B cell (primary cell): ENCODE data around the gene LRRC14B. TPM values are rescaled to one million over a fixed set of nuclear protein-coding genes. Genes with fewer than 3 reads are reported as not detected.

Experiments
- ATAC-seq: fragments of 200-7000 bp; cut with Tn5 transposase; one replicate; pipeline ENCODE4 v1.10.0; 2021; ENCODE audit warnings: low read depth, mild to moderate bottlenecking, moderate number of reproducible peaks, moderate library complexity
- CTCF ChIA-PET: fragments of 350-600 bp; sonication (Branson Sonifier 250); formaldehyde crosslinking; loops from one replicate; lab custom pipeline; 2021; ENCODE audit warnings: antibody characterized with exemption, inconsistent platforms; lab: Charles Lee
- POLR2A ChIA-PET: fragments of 350-600 bp; sonication (Branson Sonifier 250); formaldehyde crosslinking; loops from one replicate; lab custom pipeline; 2021; ENCODE audit warnings: antibody characterized with exemption; lab: Charles Lee
- DNase-seq: peaks from one replicate; pipeline ENCODE4 v3.0.0; 2013
- H2AFZ ChIP-seq: 2 replicates; pipeline ENCODE4 v1.6.1; 2012; ENCODE audit warnings: mild to moderate bottlenecking, low read depth, low read length; ENCODE audit not compliant: insufficient read depth, poor library complexity, severe bottlenecking
- H3K27ac ChIP-seq, 2 donors: 1 replicate in 1 of 2; 2 replicates in 1 of 2; pipeline ENCODE4 v1.5.1; 2012 to 2013; ENCODE audit warnings: low read length in 2 of 2, mild to moderate bottlenecking in 2 of 2, moderate library complexity in 1 of 2
- H3K27me3 ChIP-seq, 4 experiments: fragments of 200-600 bp in 1 of 4; sonication (generic) in 1 of 4; replicated peaks in 1 of 4; 1 replicate in 2 of 4; 2 replicates in 2 of 4; pipeline versions ENCODE4 v1.6.1 to v1.7.0; 2013 to 2016; ENCODE audit warnings: low read length in 3 of 4, mild to moderate bottlenecking in 2 of 4, mixed read lengths in 1 of 4, moderate library complexity in 1 of 4; ENCODE audit not compliant: insufficient read depth in 4 of 4, control insufficient read depth in 3 of 4; ENCODE audit errors: control extremely low read depth in 1 of 4
- H3K36me3 ChIP-seq, 2 experiments: replicated peaks in 1 of 2; 1 replicate in 1 of 2; 2 replicates in 1 of 2; pipeline versions ENCODE4 v1.6.1 to v1.7.1; 2013; ENCODE audit warnings: low read length in 1 of 2; ENCODE audit not compliant: insufficient read depth in 2 of 2, control insufficient read depth in 1 of 2; ENCODE audit errors: control extremely low read depth in 1 of 2, extremely low read depth in 1 of 2
- H3K4me1 ChIP-seq, 2 donors: fragments of 200-600 bp in 1 of 2; sonication (generic) in 1 of 2; 1 replicate in 1 of 2; 2 replicates in 1 of 2; pipeline versions ENCODE4 v1.5.1 to v1.6.1; 2013 to 2017; ENCODE audit warnings: low read length in 2 of 2; ENCODE audit not compliant: control insufficient read depth in 2 of 2, insufficient read depth in 2 of 2
- H3K4me2 ChIP-seq: replicated peaks from 2 replicates; pipeline ENCODE3; 2012; ENCODE audit warnings: mild to moderate bottlenecking, low read depth, low read length; ENCODE audit not compliant: poor library complexity, severe bottlenecking
- H3K4me3 ChIP-seq, 5 experiments: fragments of 200-600 bp in 1 of 5; sonication (generic) in 1 of 5; 1 replicate in 3 of 5; 2 replicates in 2 of 5; pipeline versions ENCODE4 v1.5.1 to v1.7.0; 2011 to 2016; ENCODE audit warnings: low read length in 4 of 5, mild to moderate bottlenecking in 4 of 5, low read depth in 2 of 5, control low read depth in 1 of 5, moderate library complexity in 1 of 5; ENCODE audit not compliant: insufficient read depth in 1 of 5; ENCODE audit errors: control extremely low read depth in 1 of 5, extremely low read depth in 1 of 5
- H3K79me2 ChIP-seq: fragments of 200-600 bp; sonication (generic); one replicate; pipeline ENCODE4 v1.6.0; 2016; ENCODE audit warnings: low read length; ENCODE audit not compliant: control insufficient read depth, insufficient read depth
- H3K9ac ChIP-seq: fragments of 200-600 bp; sonication (generic); 2 replicates; pipeline ENCODE4 v1.6.1; 2017; ENCODE audit warnings: mild to moderate bottlenecking, low read length, moderate library complexity
- H3K9me3 ChIP-seq, 3 donors: one replicate each; pipeline versions ENCODE4 v1.6.1 to v1.7.1; 2013; ENCODE audit warnings: low read length in 2 of 3; ENCODE audit not compliant: control insufficient read depth in 2 of 3, insufficient read depth in 1 of 3; ENCODE audit errors: control extremely low read depth in 1 of 3
- H4K20me1 ChIP-seq: 2 replicates; pipeline ENCODE4 v1.6.0; 2012; ENCODE audit warnings: mild to moderate bottlenecking, low read length; ENCODE audit not compliant: insufficient read depth, control insufficient read depth, poor library complexity, severe bottlenecking
- H3K27ac Mint-ChIP-seq: one replicate; pipeline ENCODE4 v1.8.0; 2021; ENCODE audit warnings: mixed read lengths
- H3K27me3 Mint-ChIP-seq: one replicate; pipeline ENCODE4 v1.8.0; 2021; ENCODE audit warnings: mixed read lengths
- H3K4me1 Mint-ChIP-seq: one replicate; pipeline ENCODE4 v1.8.0; 2021; ENCODE audit warnings: mixed read lengths
- H3K4me3 Mint-ChIP-seq: one replicate; pipeline ENCODE4 v1.8.0; 2021; ENCODE audit warnings: mixed read lengths
- H3K9me3 Mint-ChIP-seq: one replicate; pipeline ENCODE4 v1.8.0; 2022; ENCODE audit warnings: mixed read lengths; ENCODE audit not compliant: insufficient read depth
- EZH2 ChIP-seq: IDR thresholded peaks from 2 replicates; pipeline ENCODE4 v1.6.1; 2012; ENCODE audit warnings: borderline replicate concordance, low read depth, mild to moderate bottlenecking, moderate library complexity, low read length; ENCODE audit not compliant: insufficient read depth, poor library complexity, severe bottlenecking
- WGBS: methylation state at CpG from one replicate; pipeline ENCODE4 v1.1.5; 2013; ENCODE audit warnings: missing lambda C conversion rate; ENCODE audit not compliant: insufficient coverage; 5-methylcytosine and 5-hydroxymethylcytosine counted together
- intact Hi-C: fragments of 100-400 bp; cut with micrococcal nuclease; formaldehyde crosslinking; loops from one replicate; pipeline ENCODE4 v1.10.0; 2022
- polyA plus RNA-seq: library from polyadenylated mRNA; depleted of rRNA; stranded (reverse); fragments of >200 nt; gene quantifications from 2 replicates; pipeline ENCODE4 v1.2.3, GENCODE V29; 2012
- total RNA-seq, 2 donors: library from RNA; stranded (reverse); fragments of 120-200 nt in 1 of 2; gene quantifications; 1 replicate in 1 of 2; 2 replicates in 1 of 2; pipeline versions ENCODE4 v1.2.3 to v1.2.4, GENCODE V29; 2013 to 2022
- TF ChIP-seq, protein P1 (sequence below): fragments of 200-600 bp; IDR thresholded peaks from one replicate; pipeline ENCODE4 v1.8.0; 2022; ENCODE audit warnings: antibody characterized with exemption, mild to moderate bottlenecking

The LRRC14B gene
- total and polyA plus RNA-seq, 2 donors (not counting 1 experiment from before 2014, with no cell fraction given) = 0.06 TPM; not detected in 1

DNA sequence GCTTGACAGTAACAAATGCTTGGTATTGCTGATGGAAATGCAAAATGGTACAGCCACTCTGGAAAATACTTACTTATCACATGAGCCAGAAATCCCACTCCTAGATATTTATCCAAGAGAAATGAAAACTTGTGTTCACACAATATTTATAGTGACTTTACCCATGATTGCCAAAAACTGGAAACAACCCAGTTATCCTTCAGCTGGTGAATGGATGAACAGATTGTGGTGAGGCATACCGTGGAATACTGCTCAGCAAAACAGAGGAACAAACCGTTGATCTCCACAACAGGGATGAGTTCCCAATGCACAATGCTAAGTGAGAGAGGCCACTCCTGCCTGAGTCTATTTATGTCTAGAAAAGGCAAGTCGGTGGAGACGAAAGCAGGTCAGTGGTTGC is 40.5 kb upstream of the LRRC14B start:
- DNase-seq (no peak), ATAC-seq (no peak)
- Mint-ChIP-seq H3K4me3 (no peak overlapping the region), H3K9me3 (peaks cover 9% of the 10 kb centered on the region), H3K4me1 (no peaks in the 10 kb centered on the region), H3K27ac (no peak overlapping the region), H3K27me3 (no peaks in the 10 kb centered on the region)
- Histone ChIP-seq H3K27me3 (no peaks in the 10 kb centered on the region), H2AFZ (no peak overlapping the region), H3K79me2 (no peaks in the 10 kb centered on the region), H4K20me1 (no peaks in the 10 kb centered on the region), H3K27ac (no peak overlapping the region), H3K4me3 (no peak overlapping the region), H3K9ac (no peak overlapping the region), H3K9me3 (peaks cover 1 to 20% (median 16%) of the 10 kb centered on the region in 3 donors), H3K4me1 (no peaks in the 10 kb centered on the region), H3K4me2 (no peak overlapping the region), H3K36me3 (no peaks in the 10 kb centered on the region)
- intact Hi-C loops = no loop called here
- WGBS = 86% methylated on average over 2 of the region's 4 CpGs
- ChIA-PET CTCF (no interaction called here), POLR2A (no interaction called here)
- TF ChIP-seq, protein P1, sequence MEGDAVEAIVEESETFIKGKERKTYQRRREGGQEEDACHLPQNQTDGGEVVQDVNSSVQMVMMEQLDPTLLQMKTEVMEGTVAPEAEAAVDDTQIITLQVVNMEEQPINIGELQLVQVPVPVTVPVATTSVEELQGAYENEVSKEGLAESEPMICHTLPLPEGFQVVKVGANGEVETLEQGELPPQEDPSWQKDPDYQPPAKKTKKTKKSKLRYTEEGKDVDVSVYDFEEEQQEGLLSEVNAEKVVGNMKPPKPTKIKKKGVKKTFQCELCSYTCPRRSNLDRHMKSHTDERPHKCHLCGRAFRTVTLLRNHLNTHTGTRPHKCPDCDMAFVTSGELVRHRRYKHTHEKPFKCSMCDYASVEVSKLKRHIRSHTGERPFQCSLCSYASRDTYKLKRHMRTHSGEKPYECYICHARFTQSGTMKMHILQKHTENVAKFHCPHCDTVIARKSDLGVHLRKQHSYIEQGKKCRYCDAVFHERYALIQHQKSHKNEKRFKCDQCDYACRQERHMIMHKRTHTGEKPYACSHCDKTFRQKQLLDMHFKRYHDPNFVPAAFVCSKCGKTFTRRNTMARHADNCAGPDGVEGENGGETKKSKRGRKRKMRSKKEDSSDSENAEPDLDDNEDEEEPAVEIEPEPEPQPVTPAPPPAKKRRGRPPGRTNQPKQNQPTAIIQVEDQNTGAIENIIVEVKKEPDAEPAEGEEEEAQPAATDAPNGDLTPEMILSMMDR = no peak
- no peak for TF ChIP-seq EZH2

- Histone ChIP-seq H2AFZ (no peak overlapping the region), H3K27me3 (no peaks in the 10 kb centered on the region), H3K79me2 (no peaks in the 10 kb centered on the region), H3K4me2 (no peak overlapping the region), H3K9ac (no peak overlapping the region), H3K27ac (no peak overlapping the region), H3K4me1 (no peaks in the 10 kb centered on the region), H3K4me3 (no peak overlapping the region), H4K20me1 (no peaks in the 10 kb centered on the region), H3K9me3 (peaks cover 1 to 11% (median 8%) of the 10 kb centered on the region in 3 donors), H3K36me3 (no peaks in the 10 kb centered on the region)
- intact Hi-C loops = no loop called here
- CTCF ChIA-PET = no interaction called here
- Mint-ChIP-seq H3K9me3 (peaks cover 6% of the 10 kb centered on the region), H3K27me3 (peaks cover under 1% of the 10 kb centered on the region), H3K27ac (no peak overlapping the region), H3K4me1 (no peaks in the 10 kb centered on the region), H3K4me3 (no peak overlapping the region)
- POLR2A ChIA-PET = no interaction called here
- WGBS = 100% methylated on average over 4 of the region's 6 CpGs
- no peak for TF ChIP-seq EZH2
- TF ChIP-seq, protein P1 = no peak
- DNase-seq (no peak), ATAC-seq (no peak)
Observed at GRCh38 chr5:152077-152476, 39.2 kb upstream of the LRRC14B start.
